Measurements from ENCODE around the gene PAOX.

- TF ChIP-seq MAX (IDR thresholded peaks at IDR 0.05), result no peak
- TF ChIP-seq CTCF (IDR thresholded peaks at IDR 0.05), result no peak
- no peak for TF ChIP-seq ELK1 (IDR thresholded peaks at IDR 0.05; ENCODE audit: low read depth, low read length)
- no peak for TF ChIP-seq RAD21 (conservative IDR thresholded peaks at IDR 0.05 in 1 of 2, IDR thresholded peaks at IDR 0.05 in 1 of 2)
- TF ChIP-seq SREBF2 (IDR thresholded peaks at IDR 0.05), result no peak
- TF ChIP-seq BHLHE40 (IDR thresholded peaks at IDR 0.05; ENCODE audit: low read depth, low read length), result no peak
- no peak for TF ChIP-seq RFX5 (IDR thresholded peaks at IDR 0.05)
- peak; percentile 96 for TF ChIP-seq POLR2A (IDR thresholded peaks at IDR 0.05; ENCODE audit: low read length)
Observed at GRCh38 chr10:133373174-133374090, 5.6 kb upstream of the PAOX start, which contains the start of gene ECHS1.

Data from A549 (cell line).